HCT116 (cell line): ENCODE data around the gene CDH4. TPM values are rescaled to one million over a fixed set of nuclear protein-coding genes. Genes with fewer than 3 reads are reported as not detected.

ENCODE experiments used
- ATAC-seq: fragments of 200-7000 bp; cut with Tn5 transposase; 2 replicates; pipeline ENCODE4 v1.9.1; 2020; ENCODE audit warnings: mild to moderate bottlenecking, moderate library complexity
- BruUV-seq: library from RNA; stranded (reverse); fragments of 400-500 nt; replicated peaks from 2 replicates; lab custom pipeline; 2021; lab: Mats Ljungman, UMichigan
- CTCF ChIA-PET: fragments of 300-600 bp; sonication (Branson Sonifier 250); formaldehyde crosslinking; loops from one replicate; lab custom pipeline; 2021; ENCODE audit warnings: antibody characterized with exemption; lab: Charles Lee
- POLR2A ChIA-PET: fragments of 300-600, 350-600 bp; sonication (Branson Sonifier 250); formaldehyde crosslinking; loops from one replicate; lab custom pipeline; 2021; ENCODE audit warnings: antibody characterized with exemption; lab: Charles Lee
- RAD21 ChIA-PET, 2 experiments: fragments of 300-600 bp; sonication (Branson Sonifier 250); formaldehyde crosslinking; loops; one replicate each; lab custom pipeline; 2023; ENCODE audit warnings: low total read pairs in 2 of 2; ENCODE audit not compliant: uncharacterized antibody in 2 of 2, unreplicated experiment in 2 of 2, low non-redundant PET in 1 of 2; lab: Charles Lee
- DNase-seq: peaks from one replicate; pipeline ENCODE4 v3.0.0-alpha.2; 2010; ENCODE audit warnings: low read depth, low spot score
- H2AFZ ChIP-seq: fragments of 200-600 bp; shearing (Covaris generic), sonication (generic); 2 replicates; pipeline ENCODE4 v1.6.1; 2017; ENCODE audit warnings: low read depth, mixed run types, mixed read lengths, antibody characterized with exemption, low read length; ENCODE audit not compliant: poor library complexity, severe bottlenecking
- H3K27ac ChIP-seq: 2 replicates; pipeline ENCODE4 v1.5.1; 2012; ENCODE audit warnings: low read depth, low read length
- H3K27me3 ChIP-seq: fragments of 200-600 bp; sonication (generic); 2 replicates; pipeline ENCODE4 v1.6.1; 2016; ENCODE audit warnings: mixed run types, low read length, mixed read lengths; ENCODE audit not compliant: insufficient read depth
- H3K36me3 ChIP-seq, 2 experiments: fragments of 200-500 bp in 1 of 2; fragments of 200-600 bp in 1 of 2; sonication (Bioruptor generic) in 1 of 2; sonication (generic) in 1 of 2; 2 replicates each; pipeline versions ENCODE4 v1.5.1 to v1.6.1; 2014 to 2016; ENCODE audit warnings: low read length in 2 of 2, inconsistent platforms in 1 of 2, mixed read lengths in 1 of 2, mixed run types in 1 of 2; ENCODE audit not compliant: insufficient read depth in 2 of 2, control insufficient read depth in 1 of 2
- H3K4me1 ChIP-seq, 2 experiments: fragments of 200-600 bp in 1 of 2; sonication (generic) in 1 of 2; 2 replicates each; pipeline versions ENCODE4 v1.5.1 to v1.6.1; 2012 to 2017; ENCODE audit warnings: low read length in 2 of 2, inconsistent platforms in 1 of 2, mild to moderate bottlenecking in 1 of 2, mixed read lengths in 1 of 2, mixed run types in 1 of 2, moderate library complexity in 1 of 2; ENCODE audit not compliant: insufficient read depth in 2 of 2, control insufficient read depth in 1 of 2
- H3K4me2 ChIP-seq: fragments of 200-600 bp; sonication (generic); 2 replicates; pipeline ENCODE4 v1.6.1; 2017; ENCODE audit warnings: mixed run types, low read length, mixed read lengths
- H3K4me3 ChIP-seq, 2 experiments: fragments of 200-600 bp in 1 of 2; sonication (generic) in 1 of 2; replicated peaks in 1 of 2; 2 replicates each; pipeline ENCODE4 v1.5.1; 2011 to 2016; ENCODE audit warnings: low read length in 2 of 2, control low read depth in 1 of 2, low read depth in 1 of 2, mild to moderate bottlenecking in 1 of 2, mixed read lengths in 1 of 2, mixed run types in 1 of 2
- H3K79me2 ChIP-seq: fragments of 200-600 bp; sonication (generic); 2 replicates; pipeline ENCODE4 v1.6.1; 2017; ENCODE audit warnings: mild to moderate bottlenecking, mixed run types, low read length, moderate library complexity, mixed read lengths; ENCODE audit not compliant: insufficient read depth
- H3K9ac ChIP-seq: fragments of 200-600 bp; sonication (generic); 2 replicates; pipeline ENCODE4 v1.6.1; 2016; ENCODE audit warnings: low read length, mixed read lengths
- H3K9me2 ChIP-seq: fragments of 200-600 bp; sonication (generic), shearing (Covaris generic); 2 replicates; pipeline ENCODE4 v1.6.1; 2017; ENCODE audit warnings: mixed run types, mild to moderate bottlenecking, moderate library complexity; ENCODE audit not compliant: insufficient read depth
- H3K9me3 ChIP-seq, 2 experiments: fragments of 200-500 bp in 1 of 2; fragments of 200-600 bp in 1 of 2; sonication (Bioruptor generic) in 1 of 2; sonication (generic) in 1 of 2; 2 replicates each; pipeline ENCODE4 v1.6.1; 2014 to 2017; ENCODE audit warnings: low read length in 2 of 2, mixed read lengths in 2 of 2, inconsistent platforms in 1 of 2, low read depth in 1 of 2, mild to moderate bottlenecking in 1 of 2, mixed run types in 1 of 2, moderate library complexity in 1 of 2; ENCODE audit not compliant: control insufficient read depth in 1 of 2, insufficient read depth in 1 of 2
- H4K20me1 ChIP-seq: fragments of 200-600 bp; sonication (generic), shearing (Covaris generic); 2 replicates; pipeline ENCODE4 v1.6.1; 2017; ENCODE audit warnings: mixed run types, mild to moderate bottlenecking, moderate library complexity; ENCODE audit not compliant: insufficient read depth
- JUND ChIP-seq: IDR thresholded peaks from 2 replicates; pipeline ENCODE4 v1.6.1; 2012
- MAX ChIP-seq: IDR thresholded peaks from 2 replicates; pipeline ENCODE4 v1.6.1; 2012
- RAD21 ChIP-seq: IDR thresholded peaks from 2 replicates; pipeline ENCODE4 v1.6.1; 2012; ENCODE audit warnings: low read depth, mild to moderate bottlenecking
- ZBTB33 ChIP-seq: IDR thresholded peaks from 2 replicates; pipeline ENCODE4 v1.6.1; 2011; ENCODE audit warnings: mild to moderate bottlenecking, low read length, moderate library complexity; ENCODE audit not compliant: insufficient replicate concordance; ENCODE audit errors: extremely low read depth
- ZFX ChIP-seq: fragments of 450-650 bp; IDR thresholded peaks from 2 replicates; pipeline ENCODE4 v1.6.1; 2017
- intact Hi-C: fragments of 100-400 bp; cut with micrococcal nuclease; formaldehyde crosslinking; loops from 2 replicates; pipeline ENCODE4 v1.10.0; 2022
- total RNA-seq: library from RNA; stranded (reverse); gene quantifications from one replicate; pipeline ENCODE4 v1.2.1, GENCODE V29; 2021; ENCODE audit not compliant: unreplicated experiment

CDH4 gene
- total RNA-seq, 1 experiment from 2014 or later = not detected

GRCh38 chr20:61371501-61372136, 119.6 kb downstream of the CDH4 start:
- DNase-seq (no peak), ATAC-seq (no peak)
- no peaks in the 10 kb centered on the region for H3K36me3 ChIP-seq
- no peak overlapping the region for H3K9ac ChIP-seq
- H3K9me3 ChIP-seq = peaks cover 0 to 33% of the 10 kb centered on the region in 2 experiments; a peak in 2 of 4 replicates
- no peaks in the 10 kb centered on the region for H3K9me2 ChIP-seq
- H3K27me3 ChIP-seq = no peaks in the 10 kb centered on the region
- ChIA-PET RAD21 (no interaction called here), POLR2A (no interaction called here), CTCF (no interaction called here)
- no peak overlapping the region for H3K27ac ChIP-seq
- intact Hi-C loops = no loop called here
- no peak overlapping the region for H2AFZ ChIP-seq
- no peaks in the 10 kb centered on the region for H3K79me2 ChIP-seq
- TF ChIP-seq JUND = no peak
- TF ChIP-seq ZBTB33 = no peak
- TF ChIP-seq ZFX = no peak
- no peak for TF ChIP-seq RAD21
- no peak for TF ChIP-seq MAX
- no peaks in the 10 kb centered on the region for H4K20me1 ChIP-seq
- no peak overlapping the region for H3K4me3 ChIP-seq
- no peak overlapping the region for H3K4me2 ChIP-seq
- H3K4me1 ChIP-seq = no peaks in the 10 kb centered on the region
- no TSS peak for BruUV-seq
